AG04450 (cell line): ENCODE data around the gene RNF213. TPM values are rescaled to one million over a fixed set of nuclear protein-coding genes. Genes with fewer than 3 reads are reported as not detected.
"Not testable (repeated sequence)": the region's sequence is repeated elsewhere in the genome, so short reads cannot be mapped to it uniquely, and the experiment has no call there.

Experiments
- CTCF ChIA-PET: fragments of 300-600, 350-600 bp; formaldehyde crosslinking; extraction: SDS; loops from one replicate; lab custom pipeline; 2022; ENCODE audit warnings: antibody characterized with exemption, inconsistent platforms; lab: Charles Lee
- POLR2A ChIA-PET: fragments of 350-600 bp; formaldehyde crosslinking; extraction: SDS; loops from one replicate; lab custom pipeline; 2021; ENCODE audit warnings: antibody characterized with exemption, inconsistent platforms; lab: Yijun Ruan, JAX
- DNase-seq: peaks from one replicate; pipeline ENCODE4 v3.0.0-alpha.2; 2011; ENCODE audit warnings: low read depth, low spot score
- H3K27ac ChIP-seq: one replicate; pipeline ENCODE4 v1.5.1; 2012; ENCODE audit warnings: low read depth, low read length, control low read depth
- H3K27me3 ChIP-seq: one replicate; pipeline ENCODE4 v1.6.0; 2012; ENCODE audit warnings: low read length; ENCODE audit not compliant: control insufficient read depth, insufficient read depth
- H3K4me3 ChIP-seq: 2 replicates; pipeline ENCODE4 v1.5.1; 2011; ENCODE audit warnings: mild to moderate bottlenecking, low read depth, low read length, control low read depth
- H3K9me3 ChIP-seq: 2 replicates; pipeline ENCODE4 v1.5.1; 2012; ENCODE audit warnings: low read length; ENCODE audit not compliant: control insufficient read depth, insufficient read depth
- polyA plus RNA-seq: library from polyadenylated mRNA; depleted of rRNA; stranded (reverse); fragments of >200 nt; gene quantifications from 2 replicates; pipeline ENCODE4 v1.2.3, GENCODE V29; 2011
- TF ChIP-seq, protein P1 (sequence below): IDR thresholded peaks from 2 replicates; pipeline ENCODE4 v1.5.1; 2011; ENCODE audit warnings: low read depth, low read length, control low read depth, inconsistent platforms

Gene RNF213
- polyA plus RNA-seq, 1 experiment: 46.8 TPM

DNA sequence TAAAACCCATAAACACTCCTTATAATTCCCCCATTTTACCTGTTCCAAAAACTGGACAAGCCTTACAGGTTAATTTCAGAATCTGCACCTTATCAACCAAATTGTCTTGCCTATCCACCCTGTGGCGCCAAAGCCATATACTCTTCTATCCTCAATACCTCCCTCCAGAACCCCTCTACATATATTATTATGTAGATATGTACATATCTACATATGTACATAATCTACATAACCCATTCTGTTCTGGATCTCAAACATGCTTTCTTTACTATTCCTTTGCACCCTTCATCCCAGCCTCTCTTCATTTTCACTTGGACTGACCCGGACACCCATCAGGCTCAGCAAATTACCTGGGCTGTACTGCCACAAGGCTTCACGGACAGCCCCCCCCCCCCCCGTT lies 142.3 kb downstream of the RNF213 start:
- POLR2A ChIA-PET: no interaction called here
- H3K9me3 ChIP-seq: no peaks in the 10 kb centered on the region
- no peak for DNase-seq
- TF ChIP-seq, protein P1, sequence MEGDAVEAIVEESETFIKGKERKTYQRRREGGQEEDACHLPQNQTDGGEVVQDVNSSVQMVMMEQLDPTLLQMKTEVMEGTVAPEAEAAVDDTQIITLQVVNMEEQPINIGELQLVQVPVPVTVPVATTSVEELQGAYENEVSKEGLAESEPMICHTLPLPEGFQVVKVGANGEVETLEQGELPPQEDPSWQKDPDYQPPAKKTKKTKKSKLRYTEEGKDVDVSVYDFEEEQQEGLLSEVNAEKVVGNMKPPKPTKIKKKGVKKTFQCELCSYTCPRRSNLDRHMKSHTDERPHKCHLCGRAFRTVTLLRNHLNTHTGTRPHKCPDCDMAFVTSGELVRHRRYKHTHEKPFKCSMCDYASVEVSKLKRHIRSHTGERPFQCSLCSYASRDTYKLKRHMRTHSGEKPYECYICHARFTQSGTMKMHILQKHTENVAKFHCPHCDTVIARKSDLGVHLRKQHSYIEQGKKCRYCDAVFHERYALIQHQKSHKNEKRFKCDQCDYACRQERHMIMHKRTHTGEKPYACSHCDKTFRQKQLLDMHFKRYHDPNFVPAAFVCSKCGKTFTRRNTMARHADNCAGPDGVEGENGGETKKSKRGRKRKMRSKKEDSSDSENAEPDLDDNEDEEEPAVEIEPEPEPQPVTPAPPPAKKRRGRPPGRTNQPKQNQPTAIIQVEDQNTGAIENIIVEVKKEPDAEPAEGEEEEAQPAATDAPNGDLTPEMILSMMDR: no peak
- CTCF ChIA-PET: no interaction called here
- no peak overlapping the region for H3K27ac ChIP-seq
- H3K4me3 ChIP-seq: no peak overlapping the region
- peaks cover 13% of the 10 kb centered on the region for H3K27me3 ChIP-seq

DNA sequence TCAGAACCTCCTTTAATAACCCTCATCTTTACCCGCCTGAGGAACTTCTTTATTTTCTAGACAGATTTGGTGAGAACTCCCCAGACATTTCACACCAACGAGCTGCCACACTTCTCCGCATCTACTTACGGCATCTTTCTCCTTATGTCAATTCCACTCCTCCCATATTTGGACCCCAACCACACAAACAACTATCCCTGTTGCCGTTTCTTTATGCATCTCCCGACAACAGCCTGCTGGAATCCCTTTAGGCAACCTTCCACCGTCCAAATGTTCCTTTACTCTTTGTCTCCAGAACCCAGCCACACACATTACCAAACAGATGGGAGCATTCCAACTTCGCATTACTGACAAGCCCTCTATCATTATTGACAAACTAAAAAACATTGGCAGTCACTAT lies 145.5 kb downstream of the RNF213 start:
- DNase-seq: no peak
- H3K27me3 ChIP-seq: peaks cover 13% of the 10 kb centered on the region
- TF ChIP-seq, protein P1: no peak
- no peak overlapping the region for H3K27ac ChIP-seq
- no peaks in the 10 kb centered on the region for H3K9me3 ChIP-seq
- ChIA-PET POLR2A (no interaction called here), CTCF (no interaction called here)
- H3K4me3 ChIP-seq: no peak overlapping the region

DNA sequence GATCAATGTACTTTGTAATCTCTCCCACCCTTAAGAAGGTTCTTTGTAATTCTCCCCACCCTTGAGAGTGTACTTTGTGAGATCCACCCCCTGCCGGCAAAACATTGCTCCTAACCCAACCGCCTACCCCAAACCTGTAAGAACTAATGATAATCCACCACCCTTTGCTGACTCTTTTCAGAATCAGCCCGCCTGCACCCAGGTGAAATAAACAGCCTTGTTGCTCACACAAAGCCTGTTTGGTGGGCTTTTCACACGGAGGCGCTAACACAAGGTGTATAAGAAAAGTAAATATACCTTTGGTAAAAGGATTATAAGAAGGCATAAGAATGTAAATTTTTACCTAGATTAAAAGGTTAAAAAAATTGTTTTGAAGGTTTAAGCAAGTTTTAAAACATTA lies 147.3 kb downstream of the RNF213 start:
- H3K27me3 ChIP-seq: peaks cover 11% of the 10 kb centered on the region
- H3K27ac ChIP-seq, DNase-seq, CTCF ChIA-PET, POLR2A ChIA-PET, H3K9me3 ChIP-seq, H3K4me3 ChIP-seq: not testable (repeated sequence)

DNA sequence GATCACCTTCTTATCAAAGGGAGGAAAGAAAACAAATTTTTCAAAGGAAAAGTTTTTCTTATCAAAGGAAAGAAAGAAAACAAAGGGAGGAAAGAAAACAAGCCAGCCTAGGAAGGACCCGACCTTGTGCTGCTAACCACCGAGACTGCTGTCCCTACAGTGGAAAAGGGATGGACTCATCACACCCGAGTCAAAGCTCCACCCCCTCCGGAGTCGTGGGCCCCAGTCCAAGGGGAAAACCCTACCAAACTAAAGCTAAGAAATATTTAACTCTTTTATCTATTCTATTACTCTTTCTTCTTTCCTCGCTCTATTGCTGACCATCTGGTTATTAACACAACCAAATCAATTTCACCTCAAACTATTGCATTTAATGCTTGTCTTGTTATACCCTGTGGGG lies 148.2 kb downstream of the RNF213 start:
- CTCF ChIA-PET: no interaction called here
- POLR2A ChIA-PET: no interaction called here
- peaks cover 17% of the 10 kb centered on the region for H3K27me3 ChIP-seq
- no peak overlapping the region for H3K27ac ChIP-seq
- no peaks in the 10 kb centered on the region for H3K9me3 ChIP-seq
- no peak overlapping the region for H3K4me3 ChIP-seq
- TF ChIP-seq, protein P1: no peak
- DNase-seq: no peak

DNA sequence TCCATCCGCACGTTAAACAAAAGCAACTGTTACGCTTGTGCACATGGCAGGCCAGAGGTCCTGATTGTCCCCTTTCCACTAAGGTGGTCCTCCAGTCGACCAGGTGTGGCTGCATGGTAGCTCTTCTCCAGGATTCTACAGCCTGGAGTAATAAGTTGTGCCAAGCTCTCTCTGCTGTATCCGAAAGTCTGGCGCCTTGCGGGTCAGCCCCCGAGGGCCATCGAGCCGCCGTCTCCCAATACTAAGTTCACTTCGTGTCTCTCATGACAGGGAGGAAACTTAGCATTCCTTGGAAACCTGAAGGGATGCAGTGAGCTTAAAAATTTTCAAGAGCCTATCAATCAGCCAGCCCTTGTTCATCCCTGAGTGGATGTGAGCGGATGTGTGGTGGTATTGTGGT lies 149.0 kb downstream of the RNF213 start:
- CTCF ChIA-PET: no interaction called here
- TF ChIP-seq, protein P1: no peak

DNA sequence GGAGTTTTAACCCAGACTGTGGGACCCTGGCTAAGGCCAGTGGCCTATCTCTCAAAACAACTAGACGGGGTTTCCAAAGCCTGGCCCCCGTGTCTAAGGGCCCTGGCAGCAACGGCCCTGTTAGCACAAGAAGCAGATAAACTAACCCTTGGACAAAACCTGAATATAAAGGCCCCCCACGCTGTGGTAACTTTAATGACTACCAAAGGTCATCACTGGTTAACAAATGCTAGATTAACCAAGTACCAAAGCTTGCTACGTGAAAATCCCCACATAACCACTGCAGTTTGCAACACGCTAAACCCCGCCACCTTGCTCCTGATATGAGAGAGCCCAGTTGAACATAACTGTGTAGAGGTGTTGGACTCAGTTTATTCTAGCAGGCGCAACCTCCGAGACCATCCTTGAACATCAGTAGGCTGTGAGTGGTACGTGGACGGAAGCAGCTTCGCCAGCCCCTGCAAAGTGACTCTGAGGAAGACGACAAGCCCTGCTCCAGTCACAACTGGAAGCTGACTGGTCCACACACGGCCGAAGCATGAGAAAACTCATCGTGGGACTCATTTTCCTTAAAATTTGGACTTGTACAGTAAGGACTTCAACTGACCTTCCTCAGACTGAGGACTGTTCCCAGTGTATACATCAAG lies 149.9 kb downstream of the RNF213 start:
- DNase-seq, CTCF ChIA-PET, H3K9me3 ChIP-seq, H3K4me3 ChIP-seq, POLR2A ChIA-PET, H3K27ac ChIP-seq: not testable (repeated sequence)
- peaks cover 15% of the 10 kb centered on the region for H3K27me3 ChIP-seq

More for the DNA sequence above, 149.0 kb downstream of the RNF213 start:
- POLR2A ChIA-PET: no interaction called here
- Histone ChIP-seq H3K4me3 (no peak overlapping the region), H3K9me3 (no peaks in the 10 kb centered on the region; the same call in 1 of the 2 replicates), H3K27me3 (peaks cover 15% of the 10 kb centered on the region), H3K27ac (no peak overlapping the region)
- no peak for DNase-seq
